ACC112 (cell line): Measurements from ENCODE around the gene ALG6.
"Not testable (repeated sequence)": the region's sequence is repeated elsewhere in the genome, so short reads cannot be mapped to it uniquely, and the experiment has no call there.

Experiments used
- H2AFZ ChIP-seq: fragments of 200-600 bp; sonication (generic); one replicate; pipeline ENCODE4 v1.6.0; 2017; ENCODE audit warnings: antibody characterized with exemption, low read length; ENCODE audit not compliant: unreplicated experiment
- H3K27ac ChIP-seq: fragments of 200-600 bp; sonication (generic); 2 replicates; pipeline ENCODE4 v1.5.1; 2014; ENCODE audit warnings: low read depth, mild to moderate bottlenecking, antibody characterized with exemption, low read length, moderate library complexity
- H3K27me3 ChIP-seq: fragments of 200-600 bp; sonication (generic); 2 replicates; pipeline ENCODE4 v1.6.1; 2014; ENCODE audit warnings: mild to moderate bottlenecking, antibody characterized with exemption, low read length, moderate library complexity, mixed read lengths; ENCODE audit not compliant: insufficient read depth
- H3K36me3 ChIP-seq: fragments of 200-600 bp; sonication (generic); 2 replicates; pipeline ENCODE4 v1.6.1; 2016; ENCODE audit warnings: mild to moderate bottlenecking, antibody characterized with exemption, low read length, moderate library complexity, mixed read lengths; ENCODE audit not compliant: insufficient read depth
- H3K4me1 ChIP-seq: fragments of 200-600 bp; sonication (generic); one replicate; pipeline ENCODE4 v1.6.1; 2016; ENCODE audit warnings: low read length, mixed read lengths; ENCODE audit not compliant: insufficient read depth, unreplicated experiment, control insufficient read depth
- H3K4me3 ChIP-seq: fragments of 200-600 bp; sonication (generic); 2 replicates; pipeline ENCODE4 v1.5.1; 2014; ENCODE audit warnings: mild to moderate bottlenecking, low read depth, low read length
- H3K79me2 ChIP-seq: fragments of 200-600 bp; sonication (generic); one replicate; pipeline ENCODE4 v1.6.0; 2016; ENCODE audit warnings: low read length; ENCODE audit not compliant: control insufficient read depth, unreplicated experiment, insufficient read depth

Gene ALG6

DNA sequence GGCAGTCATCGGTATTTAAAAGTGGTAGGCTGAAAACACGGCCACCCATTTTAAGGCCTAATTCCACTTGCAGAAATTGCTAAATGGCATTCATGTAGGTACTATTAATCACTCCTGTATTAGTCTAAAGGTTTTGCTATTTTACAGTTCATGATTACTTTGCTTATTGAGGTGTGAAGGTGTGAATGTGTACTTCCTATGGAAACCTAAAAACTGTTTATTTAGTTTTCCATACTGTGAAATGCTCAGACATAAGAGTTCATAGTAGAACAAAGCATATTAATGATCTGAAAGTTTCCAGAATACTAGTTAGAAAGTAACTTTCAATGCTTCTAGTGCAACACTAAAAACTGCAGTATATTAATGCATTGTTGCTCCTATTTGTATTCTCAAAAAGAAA, 85.8 kb downstream of the ALG6 start:
- Histone ChIP-seq H3K27me3 (no peaks in the 10 kb centered on the region), H3K4me1 (peaks cover 8% of the 10 kb centered on the region), H3K36me3 (peaks cover 4% of the 10 kb centered on the region; the same call in 1 of the 2 replicates), H2AFZ (no peak overlapping the region), H3K27ac (no peak overlapping the region), H3K79me2 (no peaks in the 10 kb centered on the region), H3K4me3 (no peak overlapping the region)

GRCh38 chr1:63454269-63454668, 86.8 kb downstream of the ALG6 start:
- H3K4me3 ChIP-seq: no peak overlapping the region

DNA sequence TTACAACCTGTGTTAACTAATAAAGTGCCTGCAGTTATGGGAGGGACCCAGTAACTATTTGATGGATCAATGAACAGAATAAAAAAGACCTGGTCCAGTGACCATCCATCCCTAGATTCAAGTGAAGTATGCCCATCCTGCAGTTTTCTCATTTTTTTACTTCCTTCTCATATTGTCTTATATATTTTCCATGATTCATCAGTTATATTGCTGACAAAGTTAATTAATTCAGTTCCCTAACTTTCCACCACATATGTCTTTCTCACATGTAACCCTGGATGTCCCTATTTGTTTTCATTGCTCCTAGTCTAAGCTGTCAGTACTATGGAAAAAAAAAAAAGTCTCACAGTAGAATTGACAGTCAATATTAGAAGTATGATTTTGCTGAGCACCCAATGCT, 91.3 kb downstream of the ALG6 start:
- peaks cover 17% of the 10 kb centered on the region for H3K36me3 ChIP-seq
- H3K79me2 ChIP-seq: no peaks in the 10 kb centered on the region
- no peak overlapping the region for H3K27ac ChIP-seq
- no peak overlapping the region for H2AFZ ChIP-seq
- peaks cover 12% of the 10 kb centered on the region for H3K4me1 ChIP-seq
- no peaks in the 10 kb centered on the region for H3K27me3 ChIP-seq
- no peak overlapping the region for H3K4me3 ChIP-seq

More at GRCh38 chr1:63454269-63454668, 86.8 kb downstream of the ALG6 start:
- H3K27ac ChIP-seq: no peak overlapping the region
- H3K27me3 ChIP-seq: no peaks in the 10 kb centered on the region
- H2AFZ ChIP-seq: no peak overlapping the region
- H3K4me1 ChIP-seq: peaks cover 3% of the 10 kb centered on the region
- no peaks in the 10 kb centered on the region for H3K79me2 ChIP-seq
- H3K36me3 ChIP-seq: peaks cover 4% of the 10 kb centered on the region; the same call in 1 of the 2 replicates

GRCh38 chr1:63461661-63462230, 94.3 kb downstream of the ALG6 start:
- Histone ChIP-seq H3K36me3 (peaks cover 17% of the 10 kb centered on the region), H3K4me1 (peaks cover 22% of the 10 kb centered on the region), H2AFZ (no peak overlapping the region), H3K4me3 (no peak overlapping the region), H3K27me3 (no peaks in the 10 kb centered on the region), H3K27ac (no peak overlapping the region), H3K79me2 (no peaks in the 10 kb centered on the region)

- peak overlapping the region; percentile 37; the same call in 1 of the 2 replicates for H3K4me3 ChIP-seq
Observed at GRCh38 chr1:63463248-63463647, 95.8 kb downstream of the ALG6 start.

GRCh38 chr1:63466181-63466580, 98.8 kb downstream of the ALG6 start:
- peaks cover 13% of the 10 kb centered on the region for H3K36me3 ChIP-seq
- peaks cover 22% of the 10 kb centered on the region for H3K4me1 ChIP-seq
- no peak overlapping the region for H2AFZ ChIP-seq
- H3K27ac ChIP-seq: no peak overlapping the region
- no peaks in the 10 kb centered on the region for H3K79me2 ChIP-seq
- no peaks in the 10 kb centered on the region for H3K27me3 ChIP-seq
- no peak overlapping the region for H3K4me3 ChIP-seq

More at GRCh38 chr1:63463248-63463647, 95.8 kb downstream of the ALG6 start:
- Histone ChIP-seq H3K27ac (peak overlapping the region; percentile 77), H3K79me2 (no peaks in the 10 kb centered on the region), H2AFZ (peak overlapping the region; percentile 30), H3K4me1 (peaks cover 22% of the 10 kb centered on the region), H3K36me3 (peaks cover 13% of the 10 kb centered on the region), H3K27me3 (no peaks in the 10 kb centered on the region)

GRCh38 chr1:63466759-63467158, 99.3 kb downstream of the ALG6 start:
- peaks cover 22% of the 10 kb centered on the region for H3K4me1 ChIP-seq
- H3K79me2 ChIP-seq: no peaks in the 10 kb centered on the region
- H3K27ac ChIP-seq: no peak overlapping the region
- H3K4me3 ChIP-seq: no peak overlapping the region
- no peaks in the 10 kb centered on the region for H3K27me3 ChIP-seq
- H3K36me3 ChIP-seq: peaks cover 7% of the 10 kb centered on the region
- no peak overlapping the region for H2AFZ ChIP-seq

- not testable (repeated sequence) for H3K27me3 ChIP-seq, H3K4me3 ChIP-seq, H3K36me3 ChIP-seq, H2AFZ ChIP-seq, H3K27ac ChIP-seq, H3K79me2 ChIP-seq
- peaks cover 11% of the 10 kb centered on the region for H3K4me1 ChIP-seq
Observed at GRCh38 chr1:63468683-63469082, 101.3 kb downstream of the ALG6 start.

- no peak overlapping the region for H3K27ac ChIP-seq
- H3K4me1 ChIP-seq: peaks cover 5% of the 10 kb centered on the region
- H3K27me3 ChIP-seq: no peaks in the 10 kb centered on the region
- H3K4me3 ChIP-seq: no peak overlapping the region
- H3K79me2 ChIP-seq: no peaks in the 10 kb centered on the region
- no peaks in the 10 kb centered on the region for H3K36me3 ChIP-seq
- no peak overlapping the region for H2AFZ ChIP-seq
Observed at GRCh38 chr1:63475761-63476160, 108.3 kb downstream of the ALG6 start.

DNA sequence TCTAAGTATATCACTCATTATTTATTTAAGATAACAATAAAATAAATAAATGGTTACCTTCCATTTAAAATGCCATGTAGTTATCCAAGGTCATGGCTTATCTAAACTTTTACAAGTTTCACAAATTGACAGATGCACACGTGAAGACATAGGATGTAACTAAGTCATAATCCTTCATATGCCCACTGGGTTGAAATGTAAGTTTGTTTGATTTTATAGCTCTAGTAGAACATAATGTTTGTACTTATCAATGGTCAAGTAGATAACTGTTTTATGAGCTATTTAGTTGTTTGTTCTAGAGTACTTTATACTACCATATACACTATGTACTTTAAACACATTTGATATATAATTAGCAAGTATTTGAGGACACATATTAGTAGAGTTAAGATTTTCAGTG, 112.6 kb downstream of the ALG6 start:
- Histone ChIP-seq H3K36me3 (no peaks in the 10 kb centered on the region), H2AFZ (no peak overlapping the region), H3K79me2 (no peaks in the 10 kb centered on the region), H3K4me1 (peaks cover 5% of the 10 kb centered on the region), H3K27ac (no peak overlapping the region), H3K4me3 (no peak overlapping the region), H3K27me3 (no peaks in the 10 kb centered on the region)

GRCh38 chr1:63486629-63487028, 119.2 kb downstream of the ALG6 start:
- H3K79me2 ChIP-seq: no peaks in the 10 kb centered on the region
- H3K27me3 ChIP-seq: no peaks in the 10 kb centered on the region
- no peak overlapping the region for H3K27ac ChIP-seq
- H2AFZ ChIP-seq: no peak overlapping the region
- no peak overlapping the region for H3K4me3 ChIP-seq
- no peaks in the 10 kb centered on the region for H3K36me3 ChIP-seq
- no peaks in the 10 kb centered on the region for H3K4me1 ChIP-seq
